Measurements from ENCODE around the gene PIGU.
"Not testable (repeated sequence)": the region's sequence is repeated elsewhere in the genome, so short reads cannot be mapped to it uniquely, and the experiment has no call there.

Gene PIGU, protein sequence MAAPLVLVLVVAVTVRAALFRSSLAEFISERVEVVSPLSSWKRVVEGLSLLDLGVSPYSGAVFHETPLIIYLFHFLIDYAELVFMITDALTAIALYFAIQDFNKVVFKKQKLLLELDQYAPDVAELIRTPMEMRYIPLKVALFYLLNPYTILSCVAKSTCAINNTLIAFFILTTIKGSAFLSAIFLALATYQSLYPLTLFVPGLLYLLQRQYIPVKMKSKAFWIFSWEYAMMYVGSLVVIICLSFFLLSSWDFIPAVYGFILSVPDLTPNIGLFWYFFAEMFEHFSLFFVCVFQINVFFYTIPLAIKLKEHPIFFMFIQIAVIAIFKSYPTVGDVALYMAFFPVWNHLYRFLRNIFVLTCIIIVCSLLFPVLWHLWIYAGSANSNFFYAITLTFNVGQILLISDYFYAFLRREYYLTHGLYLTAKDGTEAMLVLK

DNA sequence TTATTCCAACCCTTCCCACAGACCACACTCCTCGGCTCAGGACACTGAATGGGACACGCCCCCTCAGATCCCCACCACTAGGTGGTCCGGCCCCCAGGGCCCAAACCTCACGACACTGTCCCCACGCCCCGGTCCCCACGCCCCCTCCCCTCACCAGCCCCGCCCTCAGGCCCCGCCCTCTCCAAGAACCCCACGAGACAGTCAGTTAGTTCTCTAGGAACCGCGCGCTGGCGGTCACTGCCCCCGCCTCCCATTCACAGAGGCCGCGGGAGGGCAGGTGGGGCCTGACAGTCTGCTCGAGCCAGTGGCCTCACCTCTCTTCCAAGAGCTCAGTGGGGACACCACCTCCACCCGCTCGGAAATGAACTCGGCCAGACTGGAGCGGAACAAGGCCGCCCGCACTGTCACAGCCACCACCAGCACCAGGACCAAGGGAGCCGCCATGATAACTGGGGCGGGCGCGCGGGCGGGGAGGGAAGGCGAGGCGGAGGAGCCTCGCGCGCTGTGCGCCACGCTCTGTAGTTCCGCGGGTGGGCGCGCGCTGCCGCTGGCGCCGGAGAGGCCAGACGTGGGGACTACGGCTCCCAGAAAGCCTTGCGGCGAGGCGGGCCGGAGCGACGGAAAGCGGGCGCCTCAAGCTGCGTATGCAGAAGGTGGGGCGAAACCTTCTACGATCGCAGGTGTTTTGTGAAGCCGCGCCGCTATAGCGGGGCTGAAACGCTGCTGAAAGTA, at the start of gene PIGU:
Gene PIGU (minus strand): TSS at position 451 of the 732 bp plus-strand sequence. CDS start 7 bp downstream, at position 444.
- peak; percentile 77 to 90 for DNase-seq

DNA sequence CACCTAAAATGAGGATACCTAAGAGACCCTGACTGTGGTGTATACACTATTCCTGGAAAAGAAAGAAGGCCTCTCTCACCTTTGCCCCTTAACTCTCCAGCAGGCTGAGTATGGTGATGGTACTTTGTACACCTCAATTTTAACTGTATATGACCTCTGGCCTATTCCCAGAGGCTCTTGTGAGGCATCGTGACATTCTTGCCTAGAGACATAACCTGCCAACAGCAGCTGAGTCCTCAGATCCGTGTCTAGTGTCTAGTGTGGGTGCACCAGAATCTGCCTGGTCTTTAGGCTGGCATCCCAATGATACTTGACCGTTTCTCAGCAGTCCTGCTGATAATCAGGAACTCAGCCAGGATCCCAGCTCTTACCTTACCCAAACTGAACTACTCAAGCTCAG, 47.3 kb upstream of the PIGU start:
- DNase-seq: no peak

DNA sequence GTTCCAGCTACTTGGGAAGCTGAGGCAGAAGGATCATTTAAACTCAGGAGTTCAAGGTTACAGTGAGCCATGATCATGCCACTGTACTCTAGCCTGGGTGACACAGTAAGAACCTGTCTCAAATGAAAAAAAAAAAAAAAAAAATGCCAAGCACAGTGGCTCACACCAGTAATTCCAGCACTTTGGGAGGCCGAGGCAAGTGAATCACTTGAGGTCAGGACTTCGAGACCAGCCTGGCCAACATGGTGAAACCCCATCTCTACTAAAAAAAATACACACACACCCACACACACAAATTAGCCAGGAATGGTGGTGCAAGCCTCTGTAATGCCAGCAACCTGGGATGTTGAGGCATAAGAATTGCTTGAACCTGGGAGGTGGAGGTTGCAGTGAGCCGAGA, 45.7 kb upstream of the PIGU start:
- not testable (repeated sequence) for DNase-seq

DNA sequence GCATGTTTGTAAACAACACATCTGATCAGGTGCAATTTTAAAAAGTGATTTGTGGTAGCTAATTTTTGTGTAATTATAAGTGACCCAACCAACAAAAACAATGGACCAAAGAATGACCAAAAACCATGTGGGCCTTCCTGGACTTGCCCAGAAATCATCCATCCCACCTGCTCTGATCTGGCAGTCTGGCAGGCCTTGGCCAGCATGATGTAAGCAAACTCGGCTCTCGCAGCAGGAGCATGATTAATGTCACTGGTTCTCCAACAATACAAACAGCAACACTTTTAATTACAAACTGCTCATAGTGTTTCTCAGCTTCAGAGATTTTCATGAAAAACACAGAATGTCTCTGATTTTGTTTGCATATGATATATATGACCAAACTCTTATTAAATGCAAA, 43.4 kb upstream of the PIGU start:
- DNase-seq: no peak

DNA sequence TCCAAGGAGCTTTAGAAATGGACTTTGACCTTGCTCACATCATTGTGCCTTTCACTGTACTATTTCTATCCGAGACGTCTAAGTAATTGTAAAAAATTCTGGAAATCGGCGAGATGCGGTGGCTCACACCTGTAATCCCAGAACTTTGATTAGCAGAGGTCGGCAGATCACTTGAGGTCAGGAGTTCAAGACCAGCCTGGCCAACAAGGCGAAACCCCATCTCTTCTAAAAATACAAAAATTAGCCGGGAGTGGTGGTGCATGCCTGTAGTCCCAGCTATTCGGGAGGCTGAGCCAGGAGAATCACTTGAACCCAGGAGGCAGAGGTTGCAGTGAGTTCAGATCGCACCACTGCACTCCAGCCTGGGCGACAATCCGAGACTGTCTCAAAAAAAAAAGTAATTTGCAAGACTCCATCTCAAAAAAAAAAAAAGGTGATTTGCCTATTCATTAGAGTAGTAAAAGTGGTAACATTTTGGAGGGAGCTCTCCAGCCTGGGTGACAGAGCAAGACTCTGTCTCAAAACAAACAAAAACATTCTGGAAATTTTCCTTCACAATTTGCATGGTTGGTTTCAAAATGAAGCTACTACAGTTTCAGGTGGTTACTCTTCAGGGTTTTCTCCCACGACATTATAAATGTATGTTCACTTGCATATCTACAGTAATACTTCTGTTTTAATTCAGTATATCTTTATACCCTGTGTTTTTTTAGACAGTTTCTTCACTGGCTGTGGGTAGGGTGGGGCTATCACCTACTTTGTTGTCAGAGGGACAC, 42.5 kb upstream of the PIGU start:
- not testable (repeated sequence) for DNase-seq

DNA sequence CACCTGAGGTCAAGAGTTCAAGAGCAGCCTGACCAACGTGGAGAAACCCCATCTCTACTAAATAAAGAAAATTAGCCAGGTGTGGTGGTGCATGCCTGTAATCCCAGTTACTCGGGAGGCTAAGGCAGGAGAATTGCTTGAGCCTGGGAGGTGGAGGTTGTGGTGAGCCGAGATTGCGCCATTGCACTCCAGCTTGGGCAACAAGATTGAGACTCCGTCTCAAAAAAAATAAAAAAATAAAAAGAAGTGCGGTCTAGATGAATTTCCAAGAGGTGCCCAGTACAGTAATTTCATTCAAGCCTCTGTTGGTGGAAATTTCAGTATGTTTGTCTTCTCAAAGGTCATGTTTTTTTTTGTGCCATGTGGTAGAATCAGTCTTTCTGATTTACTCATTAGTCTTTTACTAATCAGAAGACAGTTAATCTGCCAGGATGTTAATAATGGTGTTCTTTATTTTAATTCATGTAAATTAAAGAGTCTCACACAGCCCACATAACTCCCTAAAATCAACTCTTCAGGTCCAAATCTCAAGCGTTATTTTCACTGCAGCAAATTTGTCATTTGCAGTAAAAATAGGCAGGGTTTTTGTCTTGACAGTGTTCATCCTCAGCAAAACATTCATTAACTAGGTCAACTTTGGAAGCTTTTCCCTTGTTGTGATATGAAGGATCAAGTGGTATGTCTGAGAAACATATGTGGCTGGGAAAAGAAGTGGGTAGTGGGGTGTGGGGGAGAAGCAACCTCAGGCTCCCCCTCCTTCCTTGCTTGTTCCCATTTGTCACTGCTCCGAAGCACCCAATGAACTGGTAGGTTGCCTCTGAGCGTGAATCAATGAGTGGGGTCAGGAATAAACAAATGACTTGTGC, 40.6 kb upstream of the PIGU start:
- no peak for DNase-seq

DNA sequence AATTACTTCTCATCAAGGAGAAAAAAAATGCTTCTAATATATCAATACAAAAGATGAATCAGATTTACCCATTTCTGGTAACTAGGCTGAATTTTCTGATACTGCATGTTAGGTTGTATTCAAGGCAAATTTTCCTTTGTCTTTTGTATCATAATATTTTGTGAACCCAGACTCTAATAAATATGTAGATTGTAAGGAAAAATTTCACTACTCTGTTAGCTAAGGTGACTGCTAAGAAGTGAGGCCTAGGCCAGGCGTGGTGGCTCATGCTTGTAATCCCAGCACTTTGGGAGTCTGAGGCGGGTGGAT, 40.0 kb upstream of the PIGU start:
- no peak for DNase-seq

DNA sequence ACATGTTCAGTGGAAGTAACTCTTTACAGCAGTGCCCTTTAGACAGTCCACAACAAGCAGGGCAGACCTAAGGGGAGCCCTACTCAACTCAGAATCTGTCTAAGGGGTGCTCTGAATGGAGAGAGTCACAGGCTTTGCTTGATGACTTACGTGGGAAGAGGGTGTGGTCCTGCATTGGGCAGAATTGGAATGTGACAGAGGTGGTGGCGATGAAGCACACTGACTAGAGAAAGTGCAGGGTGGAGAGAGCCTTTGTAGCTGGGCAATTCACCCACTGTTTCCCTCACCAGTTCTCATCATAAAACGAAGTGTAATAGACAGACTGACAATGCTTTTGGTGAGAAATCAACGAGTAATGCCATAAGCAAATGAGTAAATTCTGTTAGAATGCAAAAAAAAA, 38.5 kb upstream of the PIGU start:
- no peak for DNase-seq

DNA sequence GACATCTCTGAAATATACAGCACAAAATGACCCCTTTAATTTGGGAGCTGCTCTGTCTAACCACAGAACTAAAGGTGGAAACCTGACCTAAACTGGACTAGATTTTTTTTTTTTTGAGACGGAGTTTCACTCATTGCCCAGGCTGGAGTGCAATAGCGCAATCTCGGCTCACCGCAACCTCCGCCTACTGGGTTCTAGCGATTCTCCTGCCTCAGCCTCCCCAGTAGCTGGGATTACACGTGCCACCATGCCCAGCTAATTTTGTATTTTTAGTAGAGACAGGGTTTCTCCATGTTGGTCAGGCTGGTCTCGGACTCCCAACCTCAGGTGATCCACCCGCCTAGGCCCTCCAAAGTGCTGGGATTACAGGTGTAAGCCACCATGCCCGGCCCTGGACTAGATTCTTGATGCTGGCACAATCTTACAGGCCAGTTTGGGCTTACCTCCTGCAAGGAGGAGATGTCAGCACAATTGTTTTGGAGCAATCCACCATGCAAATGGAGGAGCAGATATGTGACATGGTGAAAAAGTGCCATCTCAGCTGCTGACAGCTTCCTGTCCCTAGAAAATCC, 37.1 kb upstream of the PIGU start:
- not testable (repeated sequence) for DNase-seq

DNA sequence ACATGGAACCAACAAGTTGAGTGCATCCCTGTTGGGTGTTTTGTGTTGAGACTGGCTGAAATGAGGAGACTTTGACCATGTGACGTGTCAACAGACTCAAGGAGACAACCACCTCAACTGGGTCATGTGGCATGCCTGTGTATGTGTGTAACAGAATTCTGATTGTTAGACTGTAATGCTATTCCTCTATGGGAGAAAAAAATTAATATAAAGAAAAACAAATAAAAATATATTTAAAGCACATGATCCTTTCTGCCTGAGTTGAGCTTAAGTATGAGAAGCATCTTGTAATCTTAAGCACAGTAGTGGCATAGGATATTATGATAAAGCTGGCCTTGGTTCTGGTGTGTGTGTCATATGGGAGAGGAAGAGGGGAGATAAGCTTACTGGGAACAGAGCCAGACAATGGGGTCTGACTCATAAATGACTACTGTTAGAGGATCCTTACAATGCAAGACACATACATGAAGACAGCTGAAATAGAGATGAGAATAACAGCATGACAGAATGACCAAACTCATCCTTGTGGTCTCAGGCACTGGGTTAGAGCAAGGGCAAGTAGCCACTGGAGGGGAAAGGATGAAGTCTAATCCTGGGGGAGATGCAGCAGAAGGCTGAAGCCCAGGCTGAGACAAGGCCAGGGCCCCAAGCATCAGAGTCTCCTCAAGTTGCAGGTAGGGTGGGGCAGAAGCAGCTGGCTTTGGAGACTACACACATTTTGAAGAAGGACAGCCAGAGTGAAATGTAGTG, 36.5 kb upstream of the PIGU start:
- DNase-seq: no peak

DNA sequence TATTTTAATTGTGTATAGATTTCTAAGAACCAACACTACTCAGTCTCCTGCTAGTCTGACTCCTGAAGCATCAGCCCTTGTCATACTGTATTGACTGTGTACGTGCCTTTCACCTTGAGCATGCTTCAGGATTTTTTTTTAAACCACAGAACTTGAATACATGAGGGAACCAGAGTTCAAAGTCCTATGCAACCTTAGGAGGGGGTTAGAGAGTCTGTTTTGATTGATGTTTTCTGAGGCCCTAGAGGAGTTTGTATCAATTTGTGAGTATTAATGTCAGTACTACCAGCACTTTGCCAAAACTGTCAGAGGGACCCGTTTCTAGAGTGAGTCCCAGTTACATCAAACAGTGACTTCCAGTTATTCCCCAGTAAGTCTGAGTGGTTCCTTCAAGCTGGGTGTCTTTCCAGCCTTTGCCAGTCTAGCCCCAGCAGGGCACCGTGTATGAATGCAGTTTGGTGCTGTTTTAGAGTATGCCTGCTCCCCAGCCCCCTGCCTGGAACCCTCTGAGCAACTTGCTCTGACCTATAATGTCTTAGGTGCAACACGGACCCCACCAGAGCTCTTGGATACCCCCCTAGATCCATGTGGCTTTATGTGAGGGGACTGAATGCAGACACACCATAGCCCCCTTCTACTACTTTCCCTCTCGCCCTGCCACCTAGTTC, 35.8 kb upstream of the PIGU start:
- no peak for DNase-seq

DNA sequence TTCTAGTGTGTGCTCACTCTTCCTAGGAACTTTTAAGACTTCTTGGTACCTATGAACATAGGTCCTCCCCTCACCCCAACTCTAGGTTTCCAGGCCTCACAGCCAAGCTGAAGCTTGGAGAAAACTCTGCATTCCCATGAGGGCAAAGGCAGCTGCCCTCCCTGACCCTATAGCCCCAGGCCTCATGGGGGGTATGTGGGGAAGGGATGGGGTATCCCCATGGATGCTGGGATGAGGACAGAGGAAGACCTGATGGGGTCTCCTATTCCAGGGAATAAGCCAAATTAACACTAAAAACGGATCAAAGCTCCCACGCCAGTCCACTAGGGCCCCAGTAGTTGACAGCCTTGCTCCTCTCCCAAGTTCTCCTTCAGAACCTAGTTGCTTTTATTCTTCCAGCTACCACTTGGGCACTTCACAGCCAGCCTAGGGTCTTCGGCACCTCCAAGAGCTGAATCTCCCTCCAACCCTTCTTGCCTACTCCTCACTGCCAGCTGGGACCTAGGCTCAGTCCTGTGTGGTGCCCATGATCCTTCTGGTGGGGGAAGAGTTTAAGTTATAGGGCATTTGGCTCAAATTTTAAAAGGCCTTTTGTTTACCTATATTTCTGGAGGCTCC, 35.0 kb upstream of the PIGU start:
- no peak for DNase-seq

DNA sequence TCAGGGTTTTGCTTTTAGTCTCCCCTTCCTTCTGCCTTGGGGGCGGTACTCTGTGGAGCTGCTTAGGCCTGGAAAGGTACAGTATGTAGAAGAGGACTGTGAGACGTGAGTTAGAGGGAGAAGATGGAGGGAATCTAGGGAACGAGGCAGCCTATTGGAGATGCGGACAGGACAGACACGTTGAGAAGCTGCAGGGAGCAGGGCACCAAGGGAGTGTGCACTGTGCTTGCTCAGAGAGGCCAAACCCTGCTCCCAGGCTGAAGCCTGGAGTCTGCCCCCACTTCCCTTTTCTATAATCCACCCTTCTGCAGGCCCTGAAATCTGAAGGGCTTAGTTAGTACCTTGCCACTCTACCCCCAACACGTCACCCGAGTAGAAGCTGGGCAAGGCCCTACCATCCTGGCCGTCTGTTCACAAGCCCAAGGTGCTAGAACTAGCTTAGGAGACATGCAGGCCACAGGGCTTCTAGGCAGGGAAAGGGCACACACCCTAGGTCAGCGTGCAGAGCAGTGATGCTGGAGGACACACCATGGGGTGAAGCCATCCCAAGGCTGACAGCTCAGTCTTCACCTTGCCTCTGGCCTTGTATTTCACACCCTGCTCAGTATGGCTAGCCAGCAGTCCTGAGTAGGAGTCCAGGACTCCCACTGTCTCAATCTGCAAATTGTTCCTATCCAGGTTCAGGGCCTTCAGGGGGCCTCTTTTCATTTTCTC, 34.1 kb upstream of the PIGU start:
- DNase-seq: no peak

DNA sequence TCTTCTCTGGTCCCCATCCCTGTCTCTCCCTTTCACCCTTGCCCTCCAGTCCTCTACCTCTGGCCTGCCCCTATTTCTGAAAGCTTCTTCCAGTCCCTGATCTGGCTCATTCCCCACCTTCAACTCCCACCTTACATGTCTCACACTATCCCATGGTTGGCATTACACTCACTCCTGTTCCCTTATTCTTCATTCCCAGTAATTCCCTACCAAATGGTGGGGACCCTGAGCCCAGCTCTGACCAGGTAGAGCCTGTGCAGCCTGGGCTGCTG, 33.6 kb upstream of the PIGU start:
- no peak for DNase-seq

DNA sequence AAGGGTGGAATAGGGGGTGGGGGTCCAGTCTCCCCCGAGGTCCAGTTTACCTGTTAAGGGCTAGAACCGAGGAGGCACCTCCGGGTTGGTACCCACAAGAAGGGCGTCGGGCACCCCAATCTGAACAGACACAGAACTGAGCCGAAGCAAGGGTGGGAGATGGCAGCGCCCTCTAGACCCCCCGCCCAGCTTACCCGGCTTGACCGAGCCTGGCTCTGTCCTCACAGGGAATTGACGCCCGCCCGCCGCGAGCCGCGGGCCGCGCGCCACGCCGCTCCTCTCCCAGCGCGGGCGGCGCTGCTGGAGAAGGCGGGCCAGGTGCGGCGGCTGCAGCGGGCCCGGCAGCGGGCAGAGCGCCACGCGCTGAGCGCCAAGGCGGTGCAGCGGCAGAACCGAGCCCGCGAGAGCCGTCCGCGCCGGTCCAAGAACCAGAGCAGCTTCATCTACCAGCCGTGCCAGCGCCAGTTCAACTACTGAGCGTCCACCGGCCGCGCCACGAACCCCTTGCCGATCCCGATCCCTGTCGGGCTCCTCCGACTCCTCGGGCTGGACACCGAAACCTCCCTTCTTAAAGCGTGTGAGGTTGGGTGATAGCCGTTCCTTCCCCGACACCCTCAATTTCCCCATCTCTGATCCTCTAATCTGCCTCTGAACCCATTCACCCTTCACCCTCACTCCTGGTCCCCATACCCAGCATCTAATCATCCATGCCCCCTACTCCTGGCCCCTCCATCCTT, 33.1 kb upstream of the PIGU start:
- peak in 1 of 2 experiments; percentile 47 for DNase-seq

DNA sequence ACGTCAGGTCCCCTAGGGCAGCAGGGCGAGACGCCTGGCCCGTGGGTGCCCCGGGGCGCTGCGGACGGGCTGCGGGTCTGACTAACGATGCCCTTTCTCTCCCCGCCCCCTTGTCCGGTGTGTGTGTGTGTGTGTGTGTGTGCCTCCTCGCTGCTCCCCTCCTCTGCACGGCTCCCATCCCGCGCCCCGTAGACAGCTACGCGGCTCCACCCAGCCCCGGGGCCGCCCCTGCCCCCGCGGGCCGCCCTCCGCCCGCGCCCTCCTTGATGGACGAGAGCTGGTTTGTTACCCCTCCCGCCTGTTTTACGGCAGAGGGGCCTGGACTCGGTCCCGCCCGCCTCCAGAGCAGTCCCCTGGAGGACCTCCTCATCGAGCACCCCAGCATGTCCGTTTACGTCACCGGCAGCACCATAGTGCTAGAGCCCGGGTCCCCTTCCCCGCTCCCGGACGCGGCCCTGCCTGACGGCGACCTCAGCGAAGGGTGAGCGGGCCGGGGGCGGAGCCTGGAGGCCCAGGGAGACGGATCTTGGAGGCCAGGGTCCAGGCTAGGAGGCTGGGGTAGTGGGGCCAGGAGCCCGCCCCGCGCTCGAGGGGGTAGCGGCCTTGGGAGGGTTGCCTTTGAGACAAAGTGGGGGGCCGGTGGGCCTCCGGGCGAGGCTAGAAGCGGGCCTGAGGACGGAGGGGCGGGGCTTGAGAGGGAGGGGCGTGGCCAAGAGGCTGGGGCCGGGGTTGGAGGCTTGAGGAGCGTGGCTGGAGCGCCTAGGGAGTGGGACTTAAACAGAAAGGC, 32.3 kb upstream of the PIGU start:
- DNase-seq: peak; percentile 65 to 80

DNA sequence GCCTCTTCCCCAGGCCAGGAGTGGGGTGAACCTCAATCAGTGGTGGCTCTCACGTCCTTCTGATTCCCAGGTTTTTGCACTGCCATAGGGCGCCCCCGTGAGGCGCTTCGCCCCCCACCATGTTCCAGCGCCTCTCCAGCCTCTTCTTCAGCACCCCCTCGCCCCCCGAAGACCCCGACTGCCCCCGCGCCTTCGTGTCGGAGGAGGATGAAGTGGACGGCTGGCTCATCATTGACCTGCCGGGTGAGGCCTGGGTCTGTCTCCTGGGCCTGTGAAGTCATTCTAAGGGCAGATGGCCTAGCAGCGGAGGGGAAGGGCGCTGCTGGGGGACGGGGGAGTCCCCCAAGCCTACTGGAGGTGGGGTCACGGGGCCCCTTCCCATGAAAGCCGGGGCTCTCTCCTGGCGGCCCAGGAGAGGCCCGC, 31.7 kb upstream of the PIGU start:
- DNase-seq: no peak
